Astrocyte (in vitro differentiated cells and primary cell): ENCODE results near the gene SLC9A9. TPM values are rescaled to one million over a fixed set of nuclear protein-coding genes. Genes with fewer than 3 reads are reported as not detected.

Source experiments
- DNase-seq: peaks from one replicate; pipeline ENCODE4 v3.0.0-alpha.2; 2010; ENCODE audit warnings: low read depth
- FAIRE-seq: peaks from 2 replicates; lab custom pipeline; 2011; peaks lifted over from hg19 to GRCh38; lab: Jason Lieb, UNC
- H2AFZ ChIP-seq: 2 replicates; pipeline ENCODE4 v1.6.0; 2012; ENCODE audit warnings: low read depth, low read length, inconsistent platforms
- H3K27ac ChIP-seq: 2 replicates; pipeline ENCODE4 v1.5.1; 2011; ENCODE audit warnings: low read depth, low read length, inconsistent platforms
- H3K27me3 ChIP-seq: 2 replicates; pipeline ENCODE4 v1.6.0; 2011; ENCODE audit warnings: low read length, inconsistent platforms; ENCODE audit not compliant: insufficient read depth
- H3K36me3 ChIP-seq: 2 replicates; pipeline ENCODE4 v1.5.1; 2011; ENCODE audit warnings: low read length, inconsistent platforms; ENCODE audit not compliant: insufficient read depth
- H3K4me1 ChIP-seq: 2 replicates; pipeline ENCODE4 v1.5.1; 2011; ENCODE audit warnings: low read length, inconsistent platforms; ENCODE audit not compliant: insufficient read depth
- H3K4me2 ChIP-seq: 2 replicates; pipeline ENCODE4 v1.6.0; 2012; ENCODE audit warnings: low read length, inconsistent platforms
- H3K4me3 ChIP-seq: 2 replicates; pipeline ENCODE4 v1.5.1; 2011; ENCODE audit warnings: low read depth, mild to moderate bottlenecking, low read length, inconsistent platforms; ENCODE audit not compliant: insufficient read depth
- H3K79me2 ChIP-seq: 2 replicates; pipeline ENCODE4 v1.6.0; 2012; ENCODE audit warnings: mild to moderate bottlenecking, low read length, inconsistent platforms; ENCODE audit not compliant: insufficient read depth
- H3K9ac ChIP-seq: 2 replicates; pipeline ENCODE4 v1.6.0; 2012; ENCODE audit warnings: mild to moderate bottlenecking, low read length, inconsistent platforms
- H3K9me3 ChIP-seq: 2 replicates; pipeline ENCODE4 v1.5.1; 2012; ENCODE audit warnings: low read depth, mild to moderate bottlenecking, low read length, inconsistent platforms; ENCODE audit not compliant: insufficient read depth
- H4K20me1 ChIP-seq: 2 replicates; pipeline ENCODE4 v1.6.0; 2012; ENCODE audit warnings: low read length, inconsistent platforms; ENCODE audit not compliant: insufficient read depth
- H3K27ac Mint-ChIP-seq: one replicate; pipeline ENCODE4 v1.8.0; 2021; ENCODE audit warnings: mild to moderate bottlenecking, mixed read lengths; ENCODE audit not compliant: unreplicated experiment
- H3K27me3 Mint-ChIP-seq: one replicate; pipeline ENCODE4 v1.8.0; 2021; ENCODE audit warnings: low read depth, mixed read lengths; ENCODE audit not compliant: unreplicated experiment
- H3K36me3 Mint-ChIP-seq: one replicate; pipeline ENCODE4 v1.8.0; 2021; ENCODE audit warnings: low read depth, mixed read lengths; ENCODE audit not compliant: unreplicated experiment
- H3K4me1 Mint-ChIP-seq: one replicate; pipeline ENCODE4 v1.8.0; 2021; ENCODE audit warnings: low read depth, mixed read lengths; ENCODE audit not compliant: unreplicated experiment
- H3K4me3 Mint-ChIP-seq: one replicate; pipeline ENCODE4 v1.8.0; 2021; ENCODE audit warnings: mild to moderate bottlenecking, moderate library complexity, mixed read lengths; ENCODE audit not compliant: unreplicated experiment
- H3K9me3 Mint-ChIP-seq: one replicate; pipeline ENCODE4 v1.8.0; 2021; ENCODE audit warnings: mild to moderate bottlenecking, mixed read lengths; ENCODE audit not compliant: unreplicated experiment
- CTCF ChIP-seq: IDR thresholded peaks from 2 replicates; pipeline ENCODE4 v1.5.1; 2011; ENCODE audit warnings: low read depth, mild to moderate bottlenecking, inconsistent platforms, low read length, moderate library complexity; ENCODE audit not compliant: insufficient read depth
- EZH2 ChIP-seq: IDR thresholded peaks from 2 replicates; pipeline ENCODE4 v1.6.1; 2012; ENCODE audit warnings: mild to moderate bottlenecking, low read length, inconsistent platforms; ENCODE audit not compliant: insufficient read depth
- total RNA-seq: library from RNA; stranded (reverse); gene quantifications from 2 replicates; pipeline ENCODE4 v1.2.1, GENCODE V29; 2021

Gene SLC9A9
- total RNA-seq, 1 donor from 2014 or later, result 1.5 TPM

GRCh38 chr3:143450632-143451031 lies 397.6 kb downstream of the SLC9A9 start:
- Mint-ChIP-seq H3K27me3 (no peaks in the 10 kb centered on the region), H3K4me3 (no peak overlapping the region), H3K27ac (no peak overlapping the region), H3K9me3 (no peaks in the 10 kb centered on the region), H3K4me1 (no peaks in the 10 kb centered on the region), H3K36me3 (no peaks in the 10 kb centered on the region)
- no peaks in the 10 kb centered on the region for H3K79me2 ChIP-seq
- no peak overlapping the region for H3K27ac ChIP-seq
- H2AFZ ChIP-seq, result no peak overlapping the region
- H3K4me2 ChIP-seq, result no peak overlapping the region
- H3K27me3 ChIP-seq, result no peaks in the 10 kb centered on the region
- FAIRE-seq (no peak), DNase-seq (no peak)
- H3K9ac ChIP-seq, result no peak overlapping the region
- no peaks in the 10 kb centered on the region for H3K36me3 ChIP-seq
- no peaks in the 10 kb centered on the region for H3K9me3 ChIP-seq
- TF ChIP-seq CTCF (no peak), EZH2 (no peak)
- no peak overlapping the region for H3K4me3 ChIP-seq
- H4K20me1 ChIP-seq, result no peaks in the 10 kb centered on the region
- H3K4me1 ChIP-seq, result no peaks in the 10 kb centered on the region

GRCh38 chr3:143447491-143447890 lies 400.8 kb downstream of the SLC9A9 start:
- Mint-ChIP-seq H3K4me3 (no peak overlapping the region), H3K27ac (no peak overlapping the region), H3K9me3 (peaks cover 2% of the 10 kb centered on the region), H3K4me1 (peaks cover 28% of the 10 kb centered on the region), H3K27me3 (no peaks in the 10 kb centered on the region), H3K36me3 (no peaks in the 10 kb centered on the region)
- peaks cover 25% of the 10 kb centered on the region for H3K4me1 ChIP-seq
- no peaks in the 10 kb centered on the region for H3K27me3 ChIP-seq
- H3K79me2 ChIP-seq, result no peaks in the 10 kb centered on the region
- H3K4me2 ChIP-seq, result no peak overlapping the region
- DNase-seq, result no peak
- no peaks in the 10 kb centered on the region for H4K20me1 ChIP-seq
- no peak overlapping the region for H3K4me3 ChIP-seq
- H2AFZ ChIP-seq, result no peak overlapping the region
- H3K36me3 ChIP-seq, result no peaks in the 10 kb centered on the region
- no peaks in the 10 kb centered on the region for H3K9me3 ChIP-seq
- H3K9ac ChIP-seq, result no peak overlapping the region
- TF ChIP-seq CTCF (no peak), EZH2 (no peak)
- no peak for FAIRE-seq
- no peak overlapping the region for H3K27ac ChIP-seq

GRCh38 chr3:143445118-143445517 lies 403.1 kb downstream of the SLC9A9 start:
- H3K9me3 Mint-ChIP-seq, result peaks cover 2% of the 10 kb centered on the region
- no peaks in the 10 kb centered on the region for H4K20me1 ChIP-seq
- no peak overlapping the region for H2AFZ ChIP-seq

More at GRCh38 chr3:143445118-143445517, 403.1 kb downstream of the SLC9A9 start:
- peak; percentile 49 for FAIRE-seq
- Histone ChIP-seq H3K4me2 (peak overlapping the region; percentile 51), H3K36me3 (no peaks in the 10 kb centered on the region), H3K4me3 (no peak overlapping the region), H3K4me1 (peaks cover 25% of the 10 kb centered on the region), H3K9ac (no peak overlapping the region), H3K27ac (no peak overlapping the region), H3K27me3 (no peaks in the 10 kb centered on the region), H3K79me2 (no peaks in the 10 kb centered on the region), H3K9me3 (no peaks in the 10 kb centered on the region)
- Mint-ChIP-seq H3K27me3 (no peaks in the 10 kb centered on the region), H3K27ac (peak overlapping the region; percentile 63), H3K4me3 (no peak overlapping the region), H3K4me1 (peaks cover 28% of the 10 kb centered on the region), H3K36me3 (no peaks in the 10 kb centered on the region)
- DNase-seq, result peak; percentile 29
- TF ChIP-seq EZH2 (no peak), CTCF (no peak)
